HG03565 (cell line): ENCODE results near the gene ACOT13.
"Not testable (repeated sequence)": the region's sequence is repeated elsewhere in the genome, so short reads cannot be mapped to it uniquely, and the experiment has no call there.

Experiments
- ATAC-seq: cut with Tn5 transposase; IDR thresholded peaks from one replicate; pipeline ENCODE4 v1.9.1; 2021; ENCODE audit warnings: mild to moderate bottlenecking, moderate library complexity; ENCODE audit not compliant: unreplicated experiment

The ACOT13 gene

DNA sequence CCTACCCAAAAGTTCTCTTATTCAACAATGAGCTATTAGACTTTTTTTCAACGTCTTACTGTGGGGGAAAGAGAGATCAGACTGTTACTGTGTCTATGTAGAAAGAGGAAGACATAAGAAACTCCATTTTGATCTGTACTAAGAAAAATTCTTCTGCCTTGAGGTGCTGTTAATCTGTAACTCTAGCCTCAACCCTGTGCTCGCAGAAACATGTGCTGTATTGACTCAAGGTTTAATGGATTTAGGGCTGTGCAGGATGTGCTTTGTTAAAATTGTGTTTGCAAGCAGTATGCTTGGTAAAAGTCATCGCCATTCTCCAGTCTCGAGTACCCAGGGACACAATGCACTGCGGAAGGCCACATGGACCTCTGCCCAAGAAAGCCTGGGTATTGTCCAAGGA lies 5.1 kb upstream of the ACOT13 start:
- ATAC-seq = not testable (repeated sequence)

DNA sequence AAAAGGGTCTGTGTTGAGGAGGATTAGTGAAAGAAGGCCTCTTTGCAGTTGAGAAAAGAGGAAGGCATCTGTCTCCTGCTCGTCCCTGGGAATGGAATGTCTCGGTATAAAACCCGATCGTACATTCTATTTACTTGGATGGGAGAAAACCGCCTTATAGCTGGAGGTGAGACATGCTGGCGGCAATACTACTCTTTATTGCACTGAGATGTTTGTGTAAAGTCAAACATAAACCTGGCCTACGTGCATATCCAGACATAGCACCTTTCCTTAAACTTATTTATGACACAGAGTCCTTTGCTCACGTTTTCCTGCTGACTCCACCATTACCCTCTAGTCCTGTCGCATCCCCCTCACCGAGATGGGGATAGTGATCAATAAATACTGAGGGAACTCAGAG lies 4.6 kb upstream of the ACOT13 start:
- ATAC-seq = no peak

DNA sequence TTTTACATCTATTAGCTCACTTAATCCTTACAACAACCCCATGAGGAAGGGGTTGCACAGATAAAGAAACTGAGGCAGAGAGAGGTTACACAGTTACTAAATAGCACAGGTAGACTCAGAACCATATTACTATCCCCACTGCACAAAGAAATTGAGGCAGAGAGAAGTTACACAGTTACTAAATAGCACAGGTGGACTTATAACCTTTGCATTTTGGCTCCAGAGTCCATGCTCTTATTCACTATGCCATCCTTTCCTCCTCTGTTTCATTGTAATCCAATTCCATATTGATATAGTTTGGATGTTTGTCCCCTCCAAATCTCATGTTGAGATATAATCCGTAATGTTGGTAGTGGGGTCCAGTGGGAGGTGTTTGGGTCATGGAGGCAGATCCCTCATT lies 3.7 kb upstream of the ACOT13 start:
- ATAC-seq = no peak

DNA sequence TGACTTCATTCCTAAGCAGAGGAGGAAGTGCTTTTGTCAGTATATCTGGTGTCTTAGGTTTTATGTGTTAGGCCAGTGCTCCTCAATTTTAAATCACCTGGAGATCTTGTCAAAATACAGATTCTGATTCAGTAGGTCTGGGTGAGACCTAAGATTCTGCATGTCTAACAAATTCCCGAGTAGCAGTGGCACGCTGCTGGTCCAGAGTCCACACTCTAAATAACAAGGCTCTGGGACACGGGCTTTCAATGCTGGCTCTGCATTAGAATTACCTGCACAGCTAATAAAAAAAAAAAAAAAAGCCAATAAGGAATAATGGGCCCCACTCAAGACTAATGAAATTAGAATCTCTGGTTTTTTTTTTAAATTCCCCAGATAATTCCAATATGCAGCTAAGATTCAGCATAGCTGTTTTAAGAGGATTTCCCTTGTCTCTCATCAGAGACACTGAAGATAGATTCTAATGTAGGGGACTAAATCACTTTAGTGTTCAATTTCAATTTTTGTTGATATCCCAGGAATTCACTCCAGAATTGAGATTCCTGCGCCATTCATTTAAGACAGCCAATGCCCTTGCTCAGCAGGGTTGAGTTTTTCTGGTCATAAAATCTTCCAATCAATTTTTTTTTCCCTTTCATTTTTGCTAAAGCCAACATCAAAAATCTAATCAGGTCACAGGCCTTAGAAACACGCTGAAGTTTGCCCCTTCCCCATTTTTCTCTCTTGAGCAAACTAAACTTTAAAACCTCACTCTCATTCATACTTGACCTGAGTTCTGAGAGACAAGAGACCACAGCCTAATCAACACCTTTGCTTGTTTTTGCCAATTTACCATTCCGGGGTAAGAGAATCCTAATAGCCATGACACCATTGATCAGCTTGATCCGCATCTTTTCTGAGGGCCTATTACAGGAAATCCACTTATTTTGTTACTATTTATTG lies 2.6 kb upstream of the ACOT13 start:
- ATAC-seq = no peak

DNA sequence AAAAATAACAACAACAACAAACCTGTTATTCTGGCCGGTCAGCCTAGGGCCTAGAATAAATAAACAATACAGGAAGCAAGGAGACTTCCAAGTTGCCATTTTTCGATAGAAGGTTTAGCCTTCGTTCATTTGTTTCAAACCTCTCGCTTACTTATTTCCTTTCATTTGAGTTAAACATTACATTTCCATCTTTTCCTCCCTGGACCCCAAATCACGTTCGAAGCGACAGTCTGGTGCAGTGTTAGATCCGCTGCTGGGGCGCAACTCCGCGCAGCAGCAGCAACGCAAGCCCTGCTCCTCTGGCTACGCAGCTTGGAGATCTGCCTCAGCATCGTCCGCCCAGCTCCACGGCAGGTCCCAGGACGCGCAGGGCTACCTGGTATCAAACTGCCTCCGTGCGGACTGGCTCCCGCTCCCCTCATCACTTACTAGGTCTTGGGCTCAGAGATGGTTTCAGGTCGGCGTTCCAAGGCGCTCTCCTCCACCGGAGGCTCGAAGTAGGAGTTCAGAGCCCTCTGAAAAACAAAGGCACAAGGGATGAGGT lies 708 bp upstream of the ACOT13 start:
- peak; percentile 17 for ATAC-seq

DNA sequence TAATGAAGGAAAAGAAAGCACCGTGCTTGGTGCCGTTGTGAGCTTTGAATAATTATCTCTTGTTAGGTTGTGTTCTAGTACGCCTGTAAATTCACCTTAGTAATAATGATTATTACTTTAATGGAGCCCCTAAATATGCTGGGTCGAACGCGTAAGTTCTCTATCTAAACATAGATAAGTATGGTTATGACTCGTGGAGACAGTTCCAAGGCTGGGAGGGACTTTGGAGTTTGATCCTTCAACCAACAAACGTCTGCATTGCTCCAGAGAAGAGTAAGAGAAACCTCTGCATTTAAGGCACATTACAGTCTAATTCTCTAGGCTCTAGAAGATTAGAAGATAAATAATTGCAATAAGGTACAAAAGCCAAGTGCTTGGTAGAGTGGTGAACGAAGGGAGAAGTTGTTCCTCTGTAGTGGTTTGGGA lies 514 bp downstream of the ACOT13 start:
- ATAC-seq = no peak

DNA sequence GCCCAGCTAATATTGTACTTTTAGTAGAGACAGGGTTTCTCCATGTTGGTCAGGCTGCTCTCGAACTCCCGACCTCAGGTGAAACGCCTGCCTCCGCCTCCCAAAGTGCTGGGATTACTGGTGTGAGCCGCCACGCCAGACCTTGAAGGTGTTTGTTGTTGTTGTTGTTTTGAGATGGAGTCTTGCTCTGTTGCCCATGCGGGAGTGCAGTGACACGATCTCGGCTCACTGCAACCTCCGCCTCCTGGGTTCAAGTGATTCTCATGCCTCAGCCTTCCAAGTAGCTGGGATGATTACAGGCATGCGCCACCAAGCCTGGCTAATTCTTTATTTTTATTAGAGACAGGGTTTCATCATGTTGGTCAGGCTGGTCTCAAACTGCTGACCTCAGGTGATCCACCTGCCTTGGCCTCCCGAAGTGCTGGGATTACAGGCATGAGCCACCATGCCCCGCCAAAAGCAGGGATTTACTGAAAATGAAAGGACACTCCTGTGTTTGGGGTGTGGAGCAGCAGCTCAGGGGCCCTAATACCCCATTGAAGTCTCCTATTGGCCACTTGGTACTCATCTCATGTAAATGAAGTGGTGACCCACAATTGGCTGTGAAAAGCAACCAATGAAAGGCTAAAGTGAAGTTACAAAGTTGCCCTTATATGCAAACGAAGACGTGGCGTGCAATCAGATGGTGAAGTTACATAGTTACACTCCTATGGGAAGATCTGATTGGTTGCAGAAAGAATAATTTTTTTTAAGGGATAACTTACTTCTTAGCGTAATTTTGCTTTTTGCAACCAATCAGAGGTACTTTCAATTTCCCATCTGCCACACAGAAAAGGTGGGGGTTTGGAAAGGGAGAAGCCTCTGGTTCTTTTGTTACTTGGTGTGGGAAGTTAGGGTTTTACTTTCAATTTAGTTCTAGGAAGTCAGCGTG lies 1.5 kb downstream of the ACOT13 start:
- not testable (repeated sequence) for ATAC-seq

DNA sequence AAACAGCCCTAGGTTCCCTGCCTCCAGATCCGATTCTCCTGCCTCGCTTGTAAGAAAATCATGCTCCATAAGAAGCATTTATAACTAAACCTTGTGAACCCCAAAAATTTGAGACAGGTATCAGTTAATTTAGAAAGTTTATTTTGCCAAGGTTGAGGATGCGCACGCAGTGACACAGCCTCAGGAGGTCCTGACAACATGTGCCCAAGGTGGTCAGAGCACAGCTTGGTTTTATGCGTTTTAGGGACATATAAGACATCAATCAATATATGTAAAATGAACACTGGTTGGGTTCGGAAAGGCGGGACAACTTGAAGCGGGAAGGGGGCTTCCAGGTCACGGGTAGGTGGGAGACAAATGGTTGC lies 2.1 kb downstream of the ACOT13 start:
- no peak for ATAC-seq

DNA sequence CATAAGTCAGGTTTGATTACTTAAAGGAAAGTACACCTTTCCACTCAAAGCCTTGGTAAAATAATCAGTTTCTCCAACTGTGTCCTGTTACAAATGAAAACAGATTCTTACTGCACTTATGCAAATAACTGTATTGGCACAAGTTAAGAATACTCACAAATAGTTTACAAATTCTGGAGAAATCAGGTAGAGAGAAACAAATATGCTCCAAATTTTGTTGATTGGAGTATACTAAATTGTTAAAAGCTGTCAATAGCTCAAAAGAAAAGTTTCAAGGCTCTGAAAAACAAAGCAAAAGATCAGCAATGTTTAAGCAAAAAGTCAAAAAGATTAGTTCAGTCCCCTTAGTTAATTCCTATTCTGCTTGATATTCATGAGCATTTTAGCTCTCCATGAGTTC lies 3.6 kb downstream of the ACOT13 start:
- not testable (repeated sequence) for ATAC-seq

DNA sequence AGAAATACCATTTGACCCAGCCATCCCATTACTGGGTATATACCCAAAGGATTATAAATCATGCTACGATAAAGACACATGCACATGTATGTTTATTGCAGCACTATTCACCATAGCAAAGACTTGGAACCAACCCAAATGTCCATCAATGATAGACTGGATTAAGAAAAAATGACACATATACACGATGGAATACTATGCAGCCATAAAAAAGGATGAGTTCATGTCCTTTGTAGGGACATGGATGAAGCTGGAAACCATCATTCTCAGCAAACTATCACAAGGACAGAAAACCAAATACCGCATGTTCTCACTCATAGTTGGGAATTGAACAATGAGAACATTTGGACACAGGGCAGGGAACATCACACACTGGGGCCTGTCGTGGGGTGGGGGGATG lies 4.2 kb downstream of the ACOT13 start:
- ATAC-seq = not testable (repeated sequence)

DNA sequence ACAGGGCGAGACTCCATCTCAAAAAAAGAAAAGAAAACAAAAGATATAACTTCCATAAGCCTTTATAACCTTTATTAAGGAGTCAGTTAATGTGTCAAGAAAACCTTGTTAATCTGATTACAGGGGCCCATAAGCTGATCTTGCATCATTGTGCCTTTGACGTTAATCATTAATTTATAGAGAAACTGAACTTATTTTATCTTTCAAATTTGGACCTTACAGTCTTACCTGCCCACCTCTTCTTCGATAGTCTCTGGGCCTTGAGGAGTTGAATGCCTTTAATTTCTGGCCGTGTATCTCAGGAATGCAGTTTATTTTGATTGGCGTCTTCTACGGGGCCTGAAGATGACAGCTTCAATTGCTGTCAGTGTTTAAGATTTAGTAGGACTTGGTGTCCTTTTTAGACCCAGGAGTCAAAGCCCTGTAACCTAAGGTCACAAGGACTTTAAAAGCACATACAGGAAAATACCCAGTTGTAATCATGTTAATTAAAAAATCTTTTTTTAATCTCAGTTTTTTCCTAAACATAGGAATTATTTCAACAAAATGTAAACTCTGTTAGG lies 5.8 kb downstream of the ACOT13 start:
- ATAC-seq = no peak

DNA sequence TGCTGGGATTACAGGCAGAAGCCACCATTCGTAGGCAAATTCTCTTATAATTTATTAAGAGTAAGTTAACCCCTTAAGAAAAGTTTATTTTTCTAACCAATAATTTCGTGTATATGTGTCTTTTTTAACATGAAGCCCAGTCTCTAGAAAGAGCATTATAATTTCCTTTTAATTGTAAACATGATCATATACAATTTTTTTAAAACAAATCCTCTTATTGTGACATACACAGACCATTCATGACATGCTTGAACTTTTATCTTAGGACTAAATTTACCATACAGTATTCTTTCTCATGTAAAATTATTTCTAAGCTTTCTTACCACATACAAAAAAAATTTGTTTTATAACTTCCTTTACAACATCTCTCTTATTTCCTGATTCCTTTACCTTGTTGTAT lies 6.7 kb downstream of the ACOT13 start:
- no peak for ATAC-seq

DNA sequence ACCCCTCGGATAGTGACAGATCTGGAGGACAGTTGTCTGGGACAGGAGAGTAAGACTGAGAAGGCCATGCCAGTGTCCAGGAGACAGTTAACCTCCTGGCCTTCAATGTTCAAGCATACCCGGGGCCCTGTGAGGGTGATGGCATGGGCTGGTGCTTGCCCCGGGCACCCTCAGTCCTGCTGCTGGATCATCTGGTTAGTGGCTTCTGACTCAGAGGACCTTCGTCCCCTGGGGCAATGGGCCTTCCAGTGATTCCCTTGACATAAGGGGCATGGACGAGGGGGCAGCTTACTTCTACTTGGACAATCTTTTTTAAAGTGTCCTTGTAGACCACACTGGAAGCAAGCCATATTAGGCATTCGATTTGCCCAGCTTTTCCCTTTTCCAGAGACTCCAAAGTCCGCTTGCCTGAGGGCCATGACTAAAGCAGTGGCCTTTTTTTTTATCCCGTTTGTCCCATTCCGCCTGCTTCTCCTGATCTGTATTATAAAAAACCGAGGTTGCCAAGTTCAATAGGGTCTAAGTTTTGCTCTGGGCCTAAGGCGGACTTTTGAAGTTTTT lies 12.0 kb downstream of the ACOT13 start:
- ATAC-seq = not testable (repeated sequence)

DNA sequence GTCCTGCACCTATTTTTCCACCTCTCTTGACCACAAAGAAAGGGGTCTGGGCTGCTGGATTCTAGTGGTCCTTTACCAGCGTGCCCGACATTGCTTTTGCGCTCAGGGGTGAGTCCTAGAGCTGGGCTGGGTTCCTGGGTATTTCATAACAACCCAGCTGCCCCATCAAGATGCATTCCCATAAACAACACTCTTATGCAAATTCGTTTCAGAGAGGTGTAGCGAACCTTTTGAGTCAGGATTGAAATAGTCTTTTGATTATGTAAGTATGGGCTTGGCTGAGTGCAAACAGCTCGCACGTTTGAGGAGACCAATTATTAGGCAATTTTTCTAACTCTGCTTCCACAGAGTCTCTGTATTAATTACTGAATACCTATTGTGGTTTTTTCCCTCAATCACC lies 13.7 kb downstream of the ACOT13 start:
- ATAC-seq = no peak

DNA sequence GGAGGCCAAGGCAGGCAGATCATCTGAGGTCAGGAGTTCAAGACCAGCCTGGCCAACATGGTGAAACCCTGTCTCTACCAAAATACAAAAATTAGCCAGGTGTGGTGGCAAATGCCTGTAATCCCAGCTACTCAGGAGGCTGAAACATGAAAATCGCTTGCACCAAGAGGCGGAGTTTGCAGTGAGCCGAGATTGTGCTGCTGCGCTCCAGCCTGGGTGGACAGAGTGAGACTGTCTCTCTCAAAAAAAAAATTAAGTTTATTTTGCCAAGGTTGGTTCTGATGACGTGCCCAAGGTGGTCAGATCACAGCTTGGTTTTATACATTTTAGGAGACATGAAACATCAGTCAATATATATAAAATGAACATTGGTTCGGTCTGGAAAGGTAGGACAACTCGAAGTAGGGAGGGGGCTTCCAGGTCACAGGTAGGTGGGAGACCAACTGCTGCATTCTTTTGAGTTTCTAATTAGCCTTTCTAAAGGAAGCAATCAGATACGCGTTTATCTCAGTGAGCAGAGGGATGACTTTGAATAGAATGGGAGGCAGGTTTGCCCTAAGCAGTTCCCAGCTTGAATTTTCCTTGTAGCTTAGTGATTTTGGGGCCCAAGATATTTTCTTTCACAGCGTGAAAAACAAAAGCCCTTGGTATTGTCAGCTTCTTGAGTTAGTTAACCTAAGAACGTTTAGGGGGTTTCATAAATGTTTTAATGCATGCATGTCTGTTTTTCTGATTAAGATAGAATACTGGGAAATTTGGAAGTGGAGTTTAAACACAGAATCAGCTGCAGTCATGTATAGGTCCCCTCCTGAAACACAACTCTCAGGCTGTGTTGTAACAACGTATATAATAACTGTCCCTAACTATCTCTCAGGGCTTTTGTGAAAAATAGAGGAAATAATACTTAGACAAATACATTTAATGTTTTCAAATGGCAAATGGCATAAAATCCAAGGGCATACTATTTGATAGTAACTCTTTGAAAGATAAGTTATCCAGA lies 16.7 kb downstream of the ACOT13 start:
- ATAC-seq = no peak

DNA sequence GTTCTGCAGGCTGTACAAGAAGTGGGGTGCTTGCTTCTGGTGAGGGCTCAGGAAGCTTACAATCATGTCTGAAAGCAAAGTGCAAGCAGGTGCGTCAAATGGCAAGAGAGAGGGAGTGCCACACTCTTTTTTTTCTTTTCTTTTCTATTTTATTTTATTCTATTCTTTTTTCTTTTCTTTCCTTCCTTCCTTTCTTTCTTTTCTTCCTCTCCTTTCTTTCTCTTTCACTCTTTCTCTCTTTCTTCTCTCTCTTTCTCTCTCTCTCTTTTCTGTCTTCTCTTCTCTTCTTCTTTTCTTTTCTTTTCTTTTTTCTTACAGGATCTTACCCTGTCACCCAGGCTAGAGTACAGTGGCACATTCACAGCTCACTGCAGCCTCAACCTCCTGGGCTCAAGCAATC lies 19.5 kb downstream of the ACOT13 start:
- no peak for ATAC-seq

DNA sequence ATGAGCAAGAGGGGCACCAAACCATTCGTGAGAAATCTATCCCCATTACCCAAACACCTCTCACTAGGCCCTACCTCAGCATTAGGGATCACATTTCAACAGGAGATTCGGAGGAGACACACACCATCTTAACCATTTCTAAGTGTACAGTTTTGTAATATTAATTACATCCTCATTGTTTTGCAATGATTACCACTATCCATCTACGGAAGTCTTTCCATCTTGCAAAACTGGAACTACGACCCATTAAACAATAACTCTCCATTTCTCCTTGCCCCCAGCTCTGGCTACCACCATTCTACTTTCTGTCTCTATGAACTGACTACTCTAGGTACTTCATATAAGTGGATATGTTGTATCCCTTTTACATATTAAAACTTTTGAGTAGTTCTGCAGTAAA lies 20.1 kb downstream of the ACOT13 start:
- no peak for ATAC-seq

DNA sequence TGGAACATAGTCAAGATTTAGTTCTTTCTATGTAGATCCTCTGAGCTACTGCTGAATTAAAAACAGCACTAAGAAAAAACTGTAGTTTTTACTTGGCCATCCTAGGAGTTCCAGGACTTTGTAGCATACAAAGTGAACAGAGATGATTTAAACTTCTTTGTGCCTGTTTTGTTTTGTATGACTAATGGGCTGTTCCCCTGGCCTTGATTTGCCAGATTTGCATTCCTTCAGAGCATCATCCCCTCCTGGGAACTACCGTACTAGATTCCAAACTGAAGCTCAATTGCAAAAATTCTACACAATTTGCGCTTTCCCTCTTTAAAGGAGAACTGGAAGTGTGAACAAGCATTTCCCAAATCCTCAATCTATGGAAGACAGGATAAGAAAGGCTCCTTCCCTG lies 23.1 kb downstream of the ACOT13 start:
- ATAC-seq = no peak

DNA sequence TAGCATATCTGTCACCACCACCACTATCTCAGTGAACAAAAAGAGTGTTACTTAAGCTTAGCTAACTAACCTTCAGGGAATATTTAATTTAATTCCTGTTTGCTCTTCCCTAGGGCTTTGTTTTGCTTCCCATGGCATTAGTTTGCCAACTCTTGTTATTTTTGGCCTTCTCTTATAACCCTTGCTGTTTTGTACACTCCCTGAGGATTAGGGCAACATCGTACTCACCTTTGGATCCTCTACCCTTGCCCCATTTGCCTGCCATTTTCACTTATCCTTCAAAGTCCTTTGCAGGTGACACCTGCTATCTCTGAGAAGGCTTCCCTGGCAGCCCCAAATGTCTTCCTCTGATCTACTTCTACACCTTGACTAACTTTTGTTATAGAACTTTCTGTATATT lies 23.7 kb downstream of the ACOT13 start:
- no peak for ATAC-seq

DNA sequence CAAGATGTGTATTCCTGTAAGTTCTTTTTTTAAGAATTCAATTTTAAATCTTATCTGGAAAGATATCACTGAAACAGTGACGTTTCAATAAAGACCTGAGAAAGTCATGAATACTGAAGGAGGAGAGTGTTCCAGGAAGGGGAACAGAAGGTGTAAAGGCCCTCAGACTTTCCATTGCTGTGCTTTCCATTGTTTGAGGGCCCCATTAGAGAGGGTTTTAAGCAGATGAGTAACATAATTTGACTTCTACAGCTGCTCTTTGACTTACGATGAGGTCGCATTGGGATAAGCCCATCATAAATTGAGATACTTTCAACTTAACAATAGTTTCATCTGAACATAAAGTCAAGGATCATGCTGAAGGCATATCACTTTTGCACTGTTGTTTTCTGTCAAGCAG lies 24.7 kb downstream of the ACOT13 start:
- no peak for ATAC-seq
